Measurements from ENCODE around the gene IFNB1.

The IFNB1 gene

DNA sequence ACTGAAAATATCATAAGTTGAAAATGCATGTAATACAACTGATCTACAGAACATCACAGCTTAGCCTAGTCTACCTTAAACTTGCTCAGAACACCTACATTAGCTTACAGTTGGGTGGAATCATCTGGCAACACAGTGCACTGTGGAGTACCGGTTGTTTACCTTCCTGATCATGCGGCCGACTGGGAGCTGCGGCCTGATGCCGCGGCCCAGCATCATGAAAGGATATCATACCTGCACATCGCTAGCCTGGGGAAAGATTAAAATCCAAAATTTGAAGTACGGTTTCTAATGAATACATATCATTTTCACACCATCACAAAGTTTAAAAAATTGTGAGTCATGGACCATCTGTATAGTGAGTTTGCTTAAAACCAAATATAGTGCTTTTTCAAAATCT lies 48.1 kb downstream of the IFNB1 start:
- ChIA-PET CTCF (interaction anchor here (0.6 to 0.8 kb wide), 2 partner anchors 11 to 1504 kb away, joined by 3 to 10 read pairs; no protein-coding TSS in a partner anchor), POLR2A (no interaction called here)
- no peak for TF ChIP-seq ZNF311 (tag by site-specific recombination; IDR thresholded peaks at IDR 0.05; ENCODE audit: borderline replicate concordance)
- TF ChIP-seq, protein P1, sequence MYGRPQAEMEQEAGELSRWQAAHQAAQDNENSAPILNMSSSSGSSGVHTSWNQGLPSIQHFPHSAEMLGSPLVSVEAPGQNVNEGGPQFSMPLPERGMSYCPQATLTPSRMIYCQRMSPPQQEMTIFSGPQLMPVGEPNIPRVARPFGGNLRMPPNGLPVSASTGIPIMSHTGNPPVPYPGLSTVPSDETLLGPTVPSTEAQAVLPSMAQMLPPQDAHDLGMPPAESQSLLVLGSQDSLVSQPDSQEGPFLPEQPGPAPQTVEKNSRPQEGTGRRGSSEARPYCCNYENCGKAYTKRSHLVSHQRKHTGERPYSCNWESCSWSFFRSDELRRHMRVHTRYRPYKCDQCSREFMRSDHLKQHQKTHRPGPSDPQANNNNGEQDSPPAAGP (tag by site-specific recombination; IDR thresholded peaks at IDR 0.05): no peak
- no peak for TF ChIP-seq ZNF292 (tag by site-specific recombination; IDR thresholded peaks at IDR 0.05; ENCODE audit: borderline replicate concordance, low read depth)
- TF ChIP-seq, protein P2, sequence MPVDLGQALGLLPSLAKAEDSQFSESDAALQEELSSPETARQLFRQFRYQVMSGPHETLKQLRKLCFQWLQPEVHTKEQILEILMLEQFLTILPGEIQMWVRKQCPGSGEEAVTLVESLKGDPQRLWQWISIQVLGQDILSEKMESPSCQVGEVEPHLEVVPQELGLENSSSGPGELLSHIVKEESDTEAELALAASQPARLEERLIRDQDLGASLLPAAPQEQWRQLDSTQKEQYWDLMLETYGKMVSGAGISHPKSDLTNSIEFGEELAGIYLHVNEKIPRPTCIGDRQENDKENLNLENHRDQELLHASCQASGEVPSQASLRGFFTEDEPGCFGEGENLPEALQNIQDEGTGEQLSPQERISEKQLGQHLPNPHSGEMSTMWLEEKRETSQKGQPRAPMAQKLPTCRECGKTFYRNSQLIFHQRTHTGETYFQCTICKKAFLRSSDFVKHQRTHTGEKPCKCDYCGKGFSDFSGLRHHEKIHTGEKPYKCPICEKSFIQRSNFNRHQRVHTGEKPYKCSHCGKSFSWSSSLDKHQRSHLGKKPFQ (tag by site-specific recombination; IDR thresholded peaks at IDR 0.05): no peak
- no peak for TF ChIP-seq ZNF433 (tag by site-specific recombination; IDR thresholded peaks at IDR 0.05; ENCODE audit: low read depth)
- no peak for TF ChIP-seq ZNF211 (tag by site-specific recombination; IDR thresholded peaks at IDR 0.05; ENCODE audit: low read depth)
- no peak for TF ChIP-seq ZNF747 (tag by site-specific recombination; IDR thresholded peaks at IDR 0.05)
- TF ChIP-seq ZNF221 (tag by site-specific recombination; IDR thresholded peaks at IDR 0.05; ENCODE audit: borderline replicate concordance): no peak
- TF ChIP-seq, protein P3, sequence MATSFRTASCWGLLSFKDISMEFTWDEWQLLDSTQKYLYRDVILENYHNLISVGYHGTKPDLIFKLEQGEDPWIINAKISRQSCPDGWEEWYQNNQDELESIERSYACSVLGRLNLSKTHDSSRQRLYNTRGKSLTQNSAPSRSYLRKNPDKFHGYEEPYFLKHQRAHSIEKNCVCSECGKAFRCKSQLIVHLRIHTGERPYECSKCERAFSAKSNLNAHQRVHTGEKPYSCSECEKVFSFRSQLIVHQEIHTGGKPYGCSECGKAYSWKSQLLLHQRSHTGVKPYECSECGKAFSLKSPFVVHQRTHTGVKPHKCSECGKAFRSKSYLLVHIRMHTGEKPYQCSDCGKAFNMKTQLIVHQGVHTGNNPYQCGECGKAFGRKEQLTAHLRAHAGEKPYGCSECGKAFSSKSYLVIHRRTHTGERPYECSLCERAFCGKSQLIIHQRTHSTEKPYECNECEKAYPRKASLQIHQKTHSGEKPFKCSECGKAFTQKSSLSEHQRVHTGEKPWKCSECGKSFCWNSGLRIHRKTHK (tag by site-specific recombination; IDR thresholded peaks at IDR 0.05): no peak
- H3K4me1 ChIP-seq (ENCODE audit: control insufficient read depth, insufficient read depth, low read length): no peaks in the 10 kb centered on the region
- H3K9me3 ChIP-seq (ENCODE audit: control insufficient read depth, insufficient read depth, low read depth, low read length): no peaks in the 10 kb centered on the region
- no peaks in the 10 kb centered on the region for H3K36me3 ChIP-seq (ENCODE audit: control insufficient read depth in 2 of 2, insufficient read depth in 1 of 2, low read length in 2 of 2)
- no peak overlapping the region for H3K27ac ChIP-seq (ENCODE audit: extremely low read depth, low read depth, low read length)
- H3K4me3 ChIP-seq (ENCODE audit: low read depth, low read length): no peak overlapping the region

DNA sequence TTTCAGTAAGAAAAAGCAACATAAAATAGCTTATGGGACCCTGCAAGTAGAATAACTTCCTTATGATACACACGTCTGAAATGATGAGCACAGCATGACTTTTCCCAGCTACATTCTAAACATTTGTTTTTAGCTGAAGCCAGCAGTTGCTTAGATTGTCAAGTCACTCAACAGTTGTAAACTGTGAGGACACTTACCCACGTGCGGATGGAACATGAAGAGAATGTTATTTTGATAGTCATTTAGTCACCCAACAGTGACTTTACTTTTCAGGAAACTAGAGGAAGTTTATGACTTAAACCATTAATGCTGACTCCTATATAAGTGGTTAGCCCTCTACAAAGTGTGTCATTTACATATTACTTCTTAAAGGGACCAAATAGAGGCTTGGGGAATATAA lies 49.3 kb downstream of the IFNB1 start:
- POLR2A ChIA-PET: no interaction called here
- no peak overlapping the region for H3K27ac ChIP-seq (ENCODE audit: extremely low read depth, low read depth, low read length)

More for the DNA sequence above, 49.3 kb downstream of the IFNB1 start:
- Histone ChIP-seq H3K4me1 (ENCODE audit: control insufficient read depth, insufficient read depth, low read length) (no peaks in the 10 kb centered on the region), H3K36me3 (ENCODE audit: control insufficient read depth in 2 of 2, insufficient read depth in 1 of 2, low read length in 2 of 2) (no peaks in the 10 kb centered on the region), H3K9me3 (ENCODE audit: control insufficient read depth, insufficient read depth, low read depth, low read length) (no peaks in the 10 kb centered on the region), H3K4me3 (ENCODE audit: low read depth, low read length) (no peak overlapping the region)
- no peak for TF ChIP-seq ZNF292 (tag by site-specific recombination; IDR thresholded peaks at IDR 0.05; ENCODE audit: borderline replicate concordance, low read depth)
- TF ChIP-seq ZNF426 (tag by site-specific recombination; IDR thresholded peaks at IDR 0.05): no peak
- TF ChIP-seq, protein P4, sequence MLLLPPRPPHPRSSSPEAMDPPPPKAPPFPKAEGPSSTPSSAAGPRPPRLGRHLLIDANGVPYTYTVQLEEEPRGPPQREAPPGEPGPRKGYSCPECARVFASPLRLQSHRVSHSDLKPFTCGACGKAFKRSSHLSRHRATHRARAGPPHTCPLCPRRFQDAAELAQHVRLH (tag by site-specific recombination; IDR thresholded peaks at IDR 0.05): no peak
- TF ChIP-seq YY1 (tag by site-specific recombination; IDR thresholded peaks at IDR 0.05): no peak
- no peak for TF ChIP-seq KLF7 (tag by site-specific recombination; IDR thresholded peaks at IDR 0.05; ENCODE audit: borderline replicate concordance)
- TF ChIP-seq BCL11A (tag by site-specific recombination; IDR thresholded peaks at IDR 0.05; ENCODE audit: low read depth): no peak
- TF ChIP-seq ZNF423 (tag by site-specific recombination; IDR thresholded peaks at IDR 0.05): no peak
- no peak for TF ChIP-seq ZNF23 (tag by site-specific recombination; IDR thresholded peaks at IDR 0.05; ENCODE audit: borderline replicate concordance)
- TF ChIP-seq, protein P5, sequence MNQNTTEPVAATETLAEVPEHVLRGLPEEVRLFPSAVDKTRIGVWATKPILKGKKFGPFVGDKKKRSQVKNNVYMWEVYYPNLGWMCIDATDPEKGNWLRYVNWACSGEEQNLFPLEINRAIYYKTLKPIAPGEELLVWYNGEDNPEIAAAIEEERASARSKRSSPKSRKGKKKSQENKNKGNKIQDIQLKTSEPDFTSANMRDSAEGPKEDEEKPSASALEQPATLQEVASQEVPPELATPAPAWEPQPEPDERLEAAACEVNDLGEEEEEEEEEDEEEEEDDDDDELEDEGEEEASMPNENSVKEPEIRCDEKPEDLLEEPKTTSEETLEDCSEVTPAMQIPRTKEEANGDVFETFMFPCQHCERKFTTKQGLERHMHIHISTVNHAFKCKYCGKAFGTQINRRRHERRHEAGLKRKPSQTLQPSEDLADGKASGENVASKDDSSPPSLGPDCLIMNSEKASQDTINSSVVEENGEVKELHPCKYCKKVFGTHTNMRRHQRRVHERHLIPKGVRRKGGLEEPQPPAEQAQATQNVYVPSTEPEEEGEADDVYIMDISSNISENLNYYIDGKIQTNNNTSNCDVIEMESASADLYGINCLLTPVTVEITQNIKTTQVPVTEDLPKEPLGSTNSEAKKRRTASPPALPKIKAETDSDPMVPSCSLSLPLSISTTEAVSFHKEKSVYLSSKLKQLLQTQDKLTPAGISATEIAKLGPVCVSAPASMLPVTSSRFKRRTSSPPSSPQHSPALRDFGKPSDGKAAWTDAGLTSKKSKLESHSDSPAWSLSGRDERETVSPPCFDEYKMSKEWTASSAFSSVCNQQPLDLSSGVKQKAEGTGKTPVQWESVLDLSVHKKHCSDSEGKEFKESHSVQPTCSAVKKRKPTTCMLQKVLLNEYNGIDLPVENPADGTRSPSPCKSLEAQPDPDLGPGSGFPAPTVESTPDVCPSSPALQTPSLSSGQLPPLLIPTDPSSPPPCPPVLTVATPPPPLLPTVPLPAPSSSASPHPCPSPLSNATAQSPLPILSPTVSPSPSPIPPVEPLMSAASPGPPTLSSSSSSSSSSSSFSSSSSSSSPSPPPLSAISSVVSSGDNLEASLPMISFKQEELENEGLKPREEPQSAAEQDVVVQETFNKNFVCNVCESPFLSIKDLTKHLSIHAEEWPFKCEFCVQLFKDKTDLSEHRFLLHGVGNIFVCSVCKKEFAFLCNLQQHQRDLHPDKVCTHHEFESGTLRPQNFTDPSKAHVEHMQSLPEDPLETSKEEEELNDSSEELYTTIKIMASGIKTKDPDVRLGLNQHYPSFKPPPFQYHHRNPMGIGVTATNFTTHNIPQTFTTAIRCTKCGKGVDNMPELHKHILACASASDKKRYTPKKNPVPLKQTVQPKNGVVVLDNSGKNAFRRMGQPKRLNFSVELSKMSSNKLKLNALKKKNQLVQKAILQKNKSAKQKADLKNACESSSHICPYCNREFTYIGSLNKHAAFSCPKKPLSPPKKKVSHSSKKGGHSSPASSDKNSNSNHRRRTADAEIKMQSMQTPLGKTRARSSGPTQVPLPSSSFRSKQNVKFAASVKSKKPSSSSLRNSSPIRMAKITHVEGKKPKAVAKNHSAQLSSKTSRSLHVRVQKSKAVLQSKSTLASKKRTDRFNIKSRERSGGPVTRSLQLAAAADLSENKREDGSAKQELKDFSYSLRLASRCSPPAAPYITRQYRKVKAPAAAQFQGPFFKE (tag by site-specific recombination; IDR thresholded peaks at IDR 0.05; ENCODE audit: borderline replicate concordance): no peak
- no peak for TF ChIP-seq ZNF747 (tag by site-specific recombination; IDR thresholded peaks at IDR 0.05)
- TF ChIP-seq, protein P6, sequence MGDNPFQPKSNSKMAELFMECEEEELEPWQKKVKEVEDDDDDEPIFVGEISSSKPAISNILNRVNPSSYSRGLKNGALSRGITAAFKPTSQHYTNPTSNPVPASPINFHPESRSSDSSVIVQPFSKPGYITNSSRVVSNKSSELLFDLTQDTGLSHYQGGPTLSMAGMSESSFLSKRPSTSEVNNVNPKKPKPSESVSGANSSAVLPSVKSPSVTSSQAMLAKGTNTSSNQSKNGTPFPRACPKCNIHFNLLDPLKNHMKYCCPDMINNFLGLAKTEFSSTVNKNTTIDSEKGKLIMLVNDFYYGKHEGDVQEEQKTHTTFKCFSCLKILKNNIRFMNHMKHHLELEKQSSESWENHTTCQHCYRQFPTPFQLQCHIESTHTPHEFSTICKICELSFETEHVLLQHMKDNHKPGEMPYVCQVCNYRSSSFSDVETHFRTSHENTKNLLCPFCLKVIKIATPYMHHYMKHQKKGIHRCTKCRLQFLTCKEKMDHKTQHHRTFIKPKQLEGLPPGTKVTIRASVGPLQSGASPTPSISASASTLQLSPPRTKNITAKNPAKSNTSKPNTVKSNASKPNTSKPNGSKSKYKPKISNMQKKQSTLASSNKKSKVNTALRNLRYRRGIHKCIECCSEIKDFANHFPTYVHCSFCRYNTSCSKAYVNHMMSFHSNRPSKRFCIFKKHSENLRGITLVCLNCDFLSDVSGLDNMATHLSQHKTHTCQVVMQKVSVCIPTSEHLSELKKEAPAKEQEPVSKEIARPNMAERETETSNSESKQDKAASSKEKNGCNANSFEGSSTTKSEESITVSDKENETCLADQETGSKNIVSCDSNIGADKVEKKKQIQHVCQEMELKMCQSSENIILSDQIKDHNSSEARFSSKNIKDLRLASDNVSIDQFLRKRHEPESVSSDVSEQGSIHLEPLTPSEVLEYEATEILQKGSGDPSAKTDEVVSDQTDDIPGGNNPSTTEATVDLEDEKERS (tag by site-specific recombination; IDR thresholded peaks at IDR 0.05): no peak
- CTCF ChIA-PET: no interaction called here
